Islet precursor cell (in vitro differentiated cells): Measurements from ENCODE around the gene AUTS2.

Source experiments
- DNase-seq: peaks from one replicate; pipeline ENCODE4 v3.0.0-alpha.2; 2018

Gene AUTS2

DNA sequence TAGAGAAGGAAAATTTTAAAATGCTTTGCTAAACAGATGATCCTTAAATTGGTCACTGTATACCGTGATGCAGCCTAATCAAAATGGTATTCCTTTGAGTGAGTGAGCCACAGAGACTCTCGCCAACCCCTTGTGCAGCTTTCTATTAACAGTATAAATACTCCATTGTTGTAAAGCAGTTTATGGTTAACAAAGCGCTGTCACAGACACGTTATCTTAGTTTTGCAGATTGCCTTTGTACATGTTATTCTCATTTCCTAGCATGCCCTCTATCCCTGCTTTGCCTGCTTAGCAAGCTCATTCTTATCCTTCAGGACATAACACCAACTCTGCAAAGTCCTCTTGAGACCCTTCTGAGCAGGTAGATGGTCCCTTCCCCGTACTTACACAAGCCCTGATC, 694.4 kb downstream of the AUTS2 start:
- DNase-seq = no peak

DNA sequence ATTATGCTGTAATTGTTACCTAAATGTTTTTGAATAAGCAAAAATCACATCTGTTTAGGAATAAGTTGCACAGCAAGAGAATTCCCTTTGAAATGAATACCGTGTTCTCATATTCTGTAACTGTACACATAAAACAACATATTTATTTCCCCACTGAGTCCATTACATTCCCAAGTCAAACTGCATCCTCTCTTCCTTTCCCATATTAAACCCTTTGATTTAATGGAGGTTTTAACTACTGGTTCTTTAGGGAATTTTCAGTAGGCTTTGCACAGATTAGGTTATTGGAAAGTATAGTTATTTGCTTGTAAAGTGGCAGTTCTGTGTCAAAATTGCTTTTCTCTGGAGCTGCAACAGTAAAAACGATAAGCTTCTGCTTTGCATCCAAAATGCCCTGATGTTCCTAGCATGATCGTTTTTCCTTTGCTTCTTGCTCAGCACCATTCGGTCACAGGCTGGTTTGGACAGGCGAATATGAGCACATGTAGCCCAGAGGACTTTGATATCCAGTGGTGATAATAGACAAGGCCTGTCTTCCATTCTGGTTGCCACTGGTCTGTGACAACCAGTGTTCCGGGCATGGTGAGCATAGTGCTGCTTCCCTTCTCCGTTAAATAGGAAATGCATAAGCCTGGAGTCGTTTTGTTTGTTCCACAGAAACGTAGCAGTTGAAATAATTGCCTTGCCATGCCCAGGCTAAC, 696.1 kb downstream of the AUTS2 start:
- DNase-seq = no peak

- no peak for DNase-seq
Observed at GRCh38 chr7:70298780-70299471, 700.7 kb downstream of the AUTS2 start.

- no peak for DNase-seq
Observed at GRCh38 chr7:70299472-70299807, 701.2 kb downstream of the AUTS2 start.

- DNase-seq = no peak
Observed at GRCh38 chr7:70301673-70302185, 703.5 kb downstream of the AUTS2 start.

DNA sequence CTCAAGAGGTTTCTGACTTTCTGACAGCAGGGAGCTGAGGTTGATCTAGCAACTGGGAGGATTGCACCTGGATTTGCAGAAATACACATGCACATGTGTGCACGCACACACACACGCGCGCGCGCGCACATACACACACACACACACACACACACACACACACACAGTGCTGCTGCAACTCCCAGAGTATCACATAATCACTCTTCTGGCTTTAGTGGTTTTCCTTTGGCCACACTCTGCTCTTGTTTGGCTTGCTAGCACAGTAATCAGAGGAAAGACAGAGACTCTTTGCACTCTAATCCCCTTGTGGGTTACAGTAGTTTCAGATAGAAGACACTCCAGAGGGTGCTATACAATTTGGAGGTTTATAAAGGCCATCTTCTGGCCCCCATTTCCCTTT, 705.0 kb downstream of the AUTS2 start:
- no peak for DNase-seq

DNA sequence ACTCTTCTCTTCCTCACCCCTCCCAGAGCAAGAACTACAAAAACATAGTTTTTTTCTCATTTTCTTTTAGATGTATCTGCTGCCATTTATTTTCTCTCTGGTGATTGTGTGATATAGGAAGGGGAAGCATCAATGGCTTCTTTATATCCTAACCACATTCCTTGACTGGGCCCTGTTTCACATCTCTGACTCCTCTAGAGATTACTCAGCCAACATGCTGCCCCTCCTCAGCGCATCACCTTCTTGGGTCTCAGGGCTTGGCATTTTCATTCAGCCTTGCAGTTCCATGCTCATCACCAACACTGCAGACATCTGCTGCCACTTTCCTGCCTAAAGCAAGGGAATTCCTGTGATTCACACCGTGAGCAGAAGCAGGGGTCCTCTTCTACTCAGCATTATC, 705.5 kb downstream of the AUTS2 start:
- DNase-seq = peak; percentile 63

DNA sequence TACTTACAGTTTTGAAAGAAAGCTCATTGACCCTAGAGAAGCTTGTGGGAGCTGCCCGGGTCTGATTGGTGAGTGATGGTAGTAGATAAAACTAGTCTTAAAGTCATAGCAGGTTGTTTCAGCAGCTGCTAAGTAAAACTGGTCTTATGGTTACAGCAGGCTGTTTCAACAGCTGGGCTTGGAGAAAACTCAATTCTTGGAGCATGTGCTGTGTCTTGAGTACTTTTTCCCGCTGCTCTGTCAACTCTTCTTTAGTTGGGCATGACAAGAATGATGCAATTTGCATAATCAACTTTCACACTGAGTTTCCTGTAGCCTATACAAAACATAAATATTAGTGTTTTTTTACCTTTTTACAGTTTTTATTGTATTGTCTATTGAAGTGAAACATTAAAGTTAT, 707.9 kb downstream of the AUTS2 start:
- DNase-seq = no peak

GRCh38 chr7:70307544-70308106, 709.4 kb downstream of the AUTS2 start:
- no peak for DNase-seq

GRCh38 chr7:70312336-70312735, 714.1 kb downstream of the AUTS2 start:
- no peak for DNase-seq

- no peak for DNase-seq
Observed at GRCh38 chr7:70313271-70313670, 715.0 kb downstream of the AUTS2 start.

DNA sequence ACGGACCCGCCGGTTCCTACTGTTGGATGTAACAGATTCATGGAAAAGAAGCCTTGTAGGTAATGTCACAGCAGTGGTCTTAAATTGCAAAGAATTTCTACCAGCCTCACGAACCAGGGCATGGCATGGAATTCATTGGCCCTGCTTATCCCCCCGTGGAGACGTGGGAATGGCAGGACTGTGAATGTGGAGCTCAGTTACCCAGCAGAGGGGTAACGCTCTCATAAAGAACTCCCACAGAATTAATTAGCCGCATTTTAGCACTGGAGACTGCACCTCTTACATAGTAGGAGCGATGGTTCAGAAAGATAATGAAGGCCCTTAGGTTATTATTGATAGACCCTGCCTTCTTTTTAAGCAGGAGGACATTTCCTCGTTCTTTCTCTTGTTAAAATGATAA, 715.4 kb downstream of the AUTS2 start:
- DNase-seq = no peak

DNA sequence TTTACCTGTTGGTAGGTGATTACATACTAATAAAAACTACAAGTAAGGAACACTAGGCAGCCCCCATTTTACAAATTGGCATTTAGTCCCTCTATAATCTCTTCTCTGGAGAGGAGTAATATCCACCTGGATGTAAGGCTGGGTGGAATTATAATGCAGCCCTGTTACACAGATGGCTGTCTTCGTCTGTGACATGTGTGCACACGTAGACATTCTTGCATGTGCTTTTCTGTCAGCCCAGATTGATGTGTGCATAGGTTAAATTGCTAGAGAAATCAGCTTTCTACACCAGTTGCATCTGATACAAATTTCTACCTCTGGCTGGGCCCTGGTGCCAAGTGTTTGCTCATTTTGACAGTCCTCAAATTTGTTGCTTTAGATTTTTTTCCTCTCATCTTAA, 715.9 kb downstream of the AUTS2 start:
- no peak for DNase-seq

GRCh38 chr7:70316745-70317144, 718.5 kb downstream of the AUTS2 start:
- DNase-seq = no peak

DNA sequence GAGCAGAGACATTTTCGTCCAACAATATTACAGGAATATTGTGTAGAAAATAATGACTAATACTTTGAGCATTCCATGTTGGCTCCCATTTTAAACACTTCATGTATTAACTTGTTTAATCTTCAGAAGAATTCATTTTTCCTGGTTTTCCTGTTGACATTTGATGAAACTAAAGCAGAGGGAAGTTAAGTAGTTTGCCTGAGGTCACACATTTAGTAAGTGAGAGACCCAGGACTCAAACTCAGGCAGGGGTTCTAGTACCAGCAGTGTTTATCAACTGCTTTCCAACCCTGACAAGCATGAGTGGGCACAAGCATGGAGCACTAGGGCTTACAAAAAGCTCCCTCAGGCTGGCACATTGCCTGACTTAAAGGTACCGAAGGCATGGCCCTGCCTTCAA, 719.1 kb downstream of the AUTS2 start:
- DNase-seq = no peak

GRCh38 chr7:70318511-70318910, 720.2 kb downstream of the AUTS2 start:
- no peak for DNase-seq

DNA sequence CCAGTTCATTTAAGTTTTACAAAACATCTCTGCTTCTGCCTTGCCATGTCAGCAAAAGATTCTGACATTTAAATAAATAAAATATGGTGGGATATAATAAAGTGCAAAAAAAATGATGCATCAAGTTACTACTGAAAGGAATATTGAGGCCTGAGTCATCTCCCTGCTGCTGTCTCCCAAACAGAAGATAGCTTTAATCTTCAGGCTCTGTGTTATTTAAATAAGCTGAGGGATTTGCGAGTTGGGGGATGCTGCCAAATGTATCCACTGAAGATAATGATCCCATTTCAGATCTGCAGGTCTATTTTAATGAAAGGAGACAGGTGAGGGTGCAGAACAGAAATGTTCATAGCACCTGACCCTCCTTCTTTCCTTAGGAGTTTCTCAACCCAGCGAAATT, 720.8 kb downstream of the AUTS2 start:
- no peak for DNase-seq

GRCh38 chr7:70321016-70321590, 722.8 kb downstream of the AUTS2 start:
- no peak for DNase-seq

DNA sequence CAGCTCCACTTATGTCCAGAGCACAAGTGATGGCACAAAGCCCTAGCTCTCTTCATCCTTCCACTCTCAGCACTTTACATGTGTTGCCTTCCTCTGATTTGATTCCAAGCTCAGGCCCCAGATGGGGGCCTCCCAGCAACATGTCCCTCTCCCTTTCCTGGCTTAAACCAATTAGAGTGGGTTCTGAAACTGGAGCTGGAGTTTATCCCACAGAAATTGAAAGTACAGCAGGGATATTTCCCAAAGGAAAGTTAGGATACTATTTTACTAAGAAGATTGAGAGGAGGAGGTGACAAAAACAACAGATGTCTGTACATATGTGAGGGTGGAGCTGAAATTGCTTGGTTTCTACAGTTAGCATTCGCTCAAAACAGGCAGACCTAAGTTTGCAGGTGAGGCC, 724.6 kb downstream of the AUTS2 start:
- no peak for DNase-seq

DNA sequence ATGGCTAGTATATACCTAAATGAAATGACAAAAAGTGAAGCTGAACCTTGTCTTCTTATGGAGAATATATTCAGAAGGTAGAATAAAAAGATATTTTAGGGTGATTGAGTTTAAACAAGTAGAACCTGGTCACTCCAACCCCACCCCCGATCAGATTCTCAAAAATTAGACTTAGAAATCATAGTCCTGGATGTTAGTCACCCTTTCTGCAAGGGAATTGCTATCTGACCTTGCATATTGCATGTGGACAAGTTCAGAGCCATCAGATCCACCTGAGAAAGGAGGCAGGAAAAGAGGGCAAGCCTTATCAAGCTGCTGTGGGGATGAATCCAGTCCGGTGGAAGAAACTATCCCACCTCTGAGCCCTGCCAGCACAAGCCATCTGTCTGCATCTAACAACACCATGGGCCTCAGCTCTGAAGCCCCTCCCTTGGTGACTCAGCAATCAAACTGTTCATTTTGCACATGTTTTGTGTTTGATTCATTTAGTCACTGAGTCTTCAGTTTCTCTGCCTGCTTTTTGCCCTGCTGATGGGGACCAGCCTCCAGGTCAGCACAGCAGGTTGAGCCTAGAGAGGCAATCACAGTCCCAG, 727.3 kb downstream of the AUTS2 start:
- DNase-seq = peak; percentile 53

GRCh38 chr7:70334295-70334694, 736.0 kb downstream of the AUTS2 start:
- DNase-seq = no peak

DNA sequence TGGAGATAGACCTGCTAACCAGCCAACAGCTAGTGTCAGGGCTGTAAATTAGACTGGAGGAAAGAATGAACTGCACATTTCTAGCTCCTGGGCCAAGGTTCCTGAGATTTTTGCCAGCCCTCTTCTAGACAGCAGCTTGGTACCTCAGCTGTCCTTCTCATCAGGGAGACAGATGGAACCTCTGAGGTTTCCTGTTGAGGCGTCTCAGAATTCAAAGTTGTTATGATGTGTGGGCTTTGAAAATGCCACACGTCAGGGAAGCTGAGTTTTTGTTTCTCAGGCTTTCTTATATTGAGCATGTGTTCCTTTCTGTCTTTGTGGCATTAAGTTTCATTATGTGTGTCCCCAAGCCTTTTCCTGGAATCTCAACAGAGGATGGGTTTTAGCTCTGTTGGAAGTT, 736.6 kb downstream of the AUTS2 start:
- no peak for DNase-seq

DNA sequence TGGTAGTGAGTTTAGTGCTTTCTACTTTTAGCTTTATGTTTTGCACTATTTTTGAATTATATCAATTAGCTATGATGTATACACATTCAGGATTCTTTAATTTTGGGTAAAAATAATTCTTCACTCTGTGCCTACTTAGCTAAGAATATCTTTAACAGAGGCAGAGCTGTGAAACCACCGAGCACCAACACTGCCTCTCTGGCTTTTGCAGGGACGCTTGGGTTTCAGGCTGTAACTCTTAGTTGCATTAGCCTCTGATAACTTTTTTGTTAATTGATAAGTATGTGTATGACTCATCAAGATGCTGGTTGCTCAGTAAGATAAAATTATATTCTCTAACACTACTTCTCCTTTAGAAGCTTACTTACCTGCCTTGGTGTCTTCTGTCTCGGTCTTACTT, 738.3 kb downstream of the AUTS2 start:
- no peak for DNase-seq

DNA sequence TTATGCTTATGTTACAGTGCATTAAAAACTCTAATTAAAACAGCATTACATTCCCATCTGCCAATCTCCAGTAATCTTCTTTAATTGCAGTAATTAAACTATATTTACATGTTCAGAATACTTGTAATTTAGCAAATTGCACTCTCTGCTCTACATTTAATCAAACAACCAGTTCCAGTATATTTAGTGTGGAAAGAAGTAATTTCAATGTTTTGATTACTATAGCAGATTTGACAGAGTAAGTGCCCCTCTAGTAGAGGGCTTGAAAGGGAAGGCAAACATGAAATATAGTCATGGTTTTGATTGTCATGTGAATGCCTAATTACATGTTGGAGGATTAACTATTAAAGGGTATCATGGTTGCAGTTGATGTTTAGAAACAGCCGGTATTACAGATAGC, 739.7 kb downstream of the AUTS2 start:
- DNase-seq = no peak
